ENCODE measurements around the gene NSUN6.

GRCh38 chr10:18651324-18652007 is at the start of gene NSUN6:
- TF ChIP-seq POLR2A (IDR thresholded peaks at IDR 0.05; ENCODE audit: low read depth, low read length) (peak; percentile 86), SMC3 (IDR thresholded peaks at IDR 0.05; ENCODE audit: borderline replicate concordance, low read length) (no peak)

All from GM12878 (cell line).